Measurements from ENCODE around the gene DOCK3. TPM values are rescaled to one million over a fixed set of nuclear protein-coding genes. Genes with fewer than 3 reads are reported as not detected.

DOCK3 gene
- total and polyA plus RNA-seq, 3 donors from 2014 or later = 8.4 to 11.7 (median 11.2) TPM

GRCh38 chr3:51343918-51344687, 669.4 kb downstream of the DOCK3 start:
- intact Hi-C loops (cut with DNase I; ENCODE audit: low total_unique reads) = no loop called here
- Histone ChIP-seq H3K4me3 (no peak overlapping the region), H3K9me3 (no peaks in the 10 kb centered on the region), H3K27me3 (no peaks in the 10 kb centered on the region), H3K4me1 (no peaks in the 10 kb centered on the region), H3K27ac (no peak overlapping the region), H3K36me3 (ENCODE audit: low read depth, missing control alignments) (no peaks in the 10 kb centered on the region)
- DNase-seq = no peak
- TF ChIP-seq POLR2A (IDR thresholded peaks at IDR 0.05) = no peak
- TF ChIP-seq, protein P1, sequence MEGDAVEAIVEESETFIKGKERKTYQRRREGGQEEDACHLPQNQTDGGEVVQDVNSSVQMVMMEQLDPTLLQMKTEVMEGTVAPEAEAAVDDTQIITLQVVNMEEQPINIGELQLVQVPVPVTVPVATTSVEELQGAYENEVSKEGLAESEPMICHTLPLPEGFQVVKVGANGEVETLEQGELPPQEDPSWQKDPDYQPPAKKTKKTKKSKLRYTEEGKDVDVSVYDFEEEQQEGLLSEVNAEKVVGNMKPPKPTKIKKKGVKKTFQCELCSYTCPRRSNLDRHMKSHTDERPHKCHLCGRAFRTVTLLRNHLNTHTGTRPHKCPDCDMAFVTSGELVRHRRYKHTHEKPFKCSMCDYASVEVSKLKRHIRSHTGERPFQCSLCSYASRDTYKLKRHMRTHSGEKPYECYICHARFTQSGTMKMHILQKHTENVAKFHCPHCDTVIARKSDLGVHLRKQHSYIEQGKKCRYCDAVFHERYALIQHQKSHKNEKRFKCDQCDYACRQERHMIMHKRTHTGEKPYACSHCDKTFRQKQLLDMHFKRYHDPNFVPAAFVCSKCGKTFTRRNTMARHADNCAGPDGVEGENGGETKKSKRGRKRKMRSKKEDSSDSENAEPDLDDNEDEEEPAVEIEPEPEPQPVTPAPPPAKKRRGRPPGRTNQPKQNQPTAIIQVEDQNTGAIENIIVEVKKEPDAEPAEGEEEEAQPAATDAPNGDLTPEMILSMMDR (IDR thresholded peaks at IDR 0.05) = no peak
- WGBS, 2 donors = 74 to 78% methylated on average over 5 to 7 of the region's 7 CpGs

- no peaks in the 10 kb centered on the region for H3K27me3 ChIP-seq
- H3K9me3 ChIP-seq = no peaks in the 10 kb centered on the region
- no peaks in the 10 kb centered on the region for H3K4me1 ChIP-seq
- H3K4me3 ChIP-seq = no peak overlapping the region
- intact Hi-C loops (cut with DNase I; ENCODE audit: low total_unique reads) = no loop called here
- H3K36me3 ChIP-seq (ENCODE audit: low read depth, missing control alignments) = no peaks in the 10 kb centered on the region
- TF ChIP-seq POLR2A (IDR thresholded peaks at IDR 0.05) = no peak
- TF ChIP-seq, protein P1 (IDR thresholded peaks at IDR 0.05) = no peak
- WGBS, 2 donors = 79 to 100% methylated on average over 1 of the region's 1 CpG
- no peak overlapping the region for H3K27ac ChIP-seq
- DNase-seq = no peak
Measured at GRCh38 chr3:51350751-51351150, 676.0 kb downstream of the DOCK3 start.

DNA sequence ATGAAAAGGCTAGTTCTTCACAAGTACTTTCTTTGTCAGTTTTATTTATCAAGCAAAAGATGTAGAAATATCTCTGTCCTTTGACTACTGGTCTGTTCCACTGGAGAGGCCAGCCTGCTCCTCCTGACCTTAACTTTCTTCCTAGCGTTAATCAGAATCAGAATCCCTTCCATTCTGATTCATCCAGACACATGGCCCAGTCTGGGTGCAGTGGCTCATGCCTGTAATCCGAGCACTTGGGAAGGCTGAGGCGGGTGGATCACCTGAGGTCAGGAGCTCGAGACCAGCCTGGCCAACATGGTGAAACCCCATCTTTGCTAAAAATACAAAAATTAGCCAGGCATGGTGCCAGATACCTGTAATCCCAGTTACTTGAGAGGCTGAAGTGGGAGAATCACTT, 678.4 kb downstream of the DOCK3 start:
- no peak overlapping the region for H3K4me3 ChIP-seq
- intact Hi-C loops (cut with DNase I; ENCODE audit: low total_unique reads) = no loop called here
- WGBS, 2 donors = 86 to 87% methylated on average over 4 of the region's 4 CpGs
- H3K9me3 ChIP-seq = no peaks in the 10 kb centered on the region
- H3K4me1 ChIP-seq = no peaks in the 10 kb centered on the region
- no peak for DNase-seq
- H3K27ac ChIP-seq = no peak overlapping the region
- no peak for TF ChIP-seq POLR2A (IDR thresholded peaks at IDR 0.05)
- TF ChIP-seq, protein P1 (IDR thresholded peaks at IDR 0.05) = no peak
- no peaks in the 10 kb centered on the region for H3K36me3 ChIP-seq (ENCODE audit: low read depth, missing control alignments)
- H3K27me3 ChIP-seq = no peaks in the 10 kb centered on the region

DNA sequence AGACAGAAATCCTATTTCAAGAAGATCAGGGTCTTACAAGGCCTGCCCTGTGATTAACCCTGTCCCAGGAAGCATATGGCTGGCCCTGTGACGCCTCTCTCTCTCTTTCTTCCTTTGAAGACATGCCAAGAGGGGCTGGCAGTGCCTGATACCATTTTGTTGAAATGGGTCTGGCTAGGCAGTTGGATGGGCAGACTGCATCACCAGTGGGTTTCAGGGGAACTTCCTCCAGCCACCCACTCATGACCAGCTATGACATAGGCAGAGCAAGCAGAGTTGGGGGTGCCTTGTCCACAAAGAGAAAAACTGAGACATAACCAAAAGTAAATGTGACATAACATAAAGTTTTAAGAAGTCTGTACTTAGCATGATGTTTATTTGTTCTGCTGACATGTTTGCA, 679.0 kb downstream of the DOCK3 start:
- Histone ChIP-seq H3K27me3 (no peaks in the 10 kb centered on the region), H3K36me3 (ENCODE audit: low read depth, missing control alignments) (no peaks in the 10 kb centered on the region), H3K9me3 (no peaks in the 10 kb centered on the region), H3K27ac (no peak overlapping the region), H3K4me1 (no peaks in the 10 kb centered on the region), H3K4me3 (no peak overlapping the region)
- WGBS, 2 donors = 70 to 80% methylated on average over 1 of the region's 1 CpG
- no peak for DNase-seq
- no peak for TF ChIP-seq POLR2A (IDR thresholded peaks at IDR 0.05)
- TF ChIP-seq, protein P1 (IDR thresholded peaks at IDR 0.05) = no peak
- intact Hi-C loops (cut with DNase I; ENCODE audit: low total_unique reads) = no loop called here

DNA sequence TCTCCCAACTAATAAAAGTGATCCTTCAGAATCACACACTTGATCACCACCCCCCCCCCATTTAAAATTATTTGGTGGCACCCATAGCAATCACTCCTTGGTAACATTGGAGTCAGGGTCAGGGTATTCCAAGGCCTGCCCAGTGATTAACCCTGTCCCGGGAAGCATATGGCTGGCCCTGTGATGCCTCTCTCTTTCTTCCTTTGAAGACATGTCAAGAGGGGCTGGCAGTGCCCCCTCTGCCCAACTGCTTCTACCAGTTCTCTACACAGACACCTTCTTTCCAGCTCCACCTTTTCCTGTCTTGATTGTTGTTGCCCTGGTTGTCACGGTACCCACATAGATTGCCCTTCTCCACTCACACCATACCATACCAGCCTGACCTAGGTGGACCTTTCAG, 679.4 kb downstream of the DOCK3 start:
- no peak for DNase-seq
- no peaks in the 10 kb centered on the region for H3K36me3 ChIP-seq (ENCODE audit: low read depth, missing control alignments)
- WGBS, 2 donors = 93 to 94% methylated on average over 2 of the region's 2 CpGs
- no peaks in the 10 kb centered on the region for H3K4me1 ChIP-seq
- H3K27ac ChIP-seq = no peak overlapping the region
- no peaks in the 10 kb centered on the region for H3K27me3 ChIP-seq
- intact Hi-C loops (cut with DNase I; ENCODE audit: low total_unique reads) = no loop called here
- TF ChIP-seq, protein P1 (IDR thresholded peaks at IDR 0.05) = no peak
- TF ChIP-seq POLR2A (IDR thresholded peaks at IDR 0.05) = no peak
- no peak overlapping the region for H3K4me3 ChIP-seq
- no peaks in the 10 kb centered on the region for H3K9me3 ChIP-seq
